ENCODE measurements around the gene PGAP1. TPM values are rescaled to one million over a fixed set of nuclear protein-coding genes. Genes with fewer than 3 reads are reported as not detected.
A peak's percentile ranks its signal among the peaks of the same experiment; 100 is the strongest.

The PGAP1 gene
- total RNA-seq: 10 to 100 TPM in 2 of 4 donors, 1 to 10 TPM in 2; 6.9 to 26.0 (median 14.0) TPM

GRCh38 chr2:196926562-196927375, at the start of gene PGAP1:
Gene PGAP1 (minus strand): TSS chr2:196926707. CDS start chr2:196926616, 91 bp downstream.
- 0 to 1% methylated on average over 59 to 62 of the region's 62 CpGs for WGBS, 2 donors

DNA sequence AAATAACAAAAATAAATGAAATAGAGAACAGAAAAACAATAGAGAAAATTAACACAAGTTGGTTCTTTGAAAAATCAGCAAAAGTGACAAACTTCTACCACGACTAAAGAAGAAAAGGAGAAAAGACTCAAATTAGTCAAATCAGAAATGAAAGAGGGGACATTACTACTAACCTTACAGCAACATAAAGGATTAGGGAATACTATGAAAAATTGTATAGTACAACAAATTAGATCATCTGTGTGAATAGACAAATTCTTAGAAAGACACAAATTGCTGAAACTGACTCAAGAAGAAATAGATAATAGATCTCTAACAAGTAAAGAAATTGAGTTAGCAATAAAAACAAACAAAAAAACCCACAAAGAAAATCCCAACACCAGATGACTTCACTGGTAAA, 48.5 kb upstream of the PGAP1 start:
- intact Hi-C loops (cut with DNase I): no loop called here
- WGBS, 2 donors: 89 to 90% methylated on average over 1 of the region's 1 CpG
- Histone ChIP-seq H3K36me3 (no peaks in the 10 kb centered on the region), H3K27ac (no peak overlapping the region), H3K27me3 (no peaks in the 10 kb centered on the region), H3K4me1 (no peaks in the 10 kb centered on the region), H3K4me3 (replicated peaks in 1 of 3) (no peak overlapping the region), H3K9me3 (no peaks in the 10 kb centered on the region)
- TF ChIP-seq, protein P1, sequence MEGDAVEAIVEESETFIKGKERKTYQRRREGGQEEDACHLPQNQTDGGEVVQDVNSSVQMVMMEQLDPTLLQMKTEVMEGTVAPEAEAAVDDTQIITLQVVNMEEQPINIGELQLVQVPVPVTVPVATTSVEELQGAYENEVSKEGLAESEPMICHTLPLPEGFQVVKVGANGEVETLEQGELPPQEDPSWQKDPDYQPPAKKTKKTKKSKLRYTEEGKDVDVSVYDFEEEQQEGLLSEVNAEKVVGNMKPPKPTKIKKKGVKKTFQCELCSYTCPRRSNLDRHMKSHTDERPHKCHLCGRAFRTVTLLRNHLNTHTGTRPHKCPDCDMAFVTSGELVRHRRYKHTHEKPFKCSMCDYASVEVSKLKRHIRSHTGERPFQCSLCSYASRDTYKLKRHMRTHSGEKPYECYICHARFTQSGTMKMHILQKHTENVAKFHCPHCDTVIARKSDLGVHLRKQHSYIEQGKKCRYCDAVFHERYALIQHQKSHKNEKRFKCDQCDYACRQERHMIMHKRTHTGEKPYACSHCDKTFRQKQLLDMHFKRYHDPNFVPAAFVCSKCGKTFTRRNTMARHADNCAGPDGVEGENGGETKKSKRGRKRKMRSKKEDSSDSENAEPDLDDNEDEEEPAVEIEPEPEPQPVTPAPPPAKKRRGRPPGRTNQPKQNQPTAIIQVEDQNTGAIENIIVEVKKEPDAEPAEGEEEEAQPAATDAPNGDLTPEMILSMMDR (IDR thresholded peaks at IDR 0.05): no peak
- TF ChIP-seq POLR2A (IDR thresholded peaks at IDR 0.05): no peak
- no peak for DNase-seq

More at GRCh38 chr2:196926562-196927375, at the start of gene PGAP1:
- H3K36me3 ChIP-seq: no peaks in the 10 kb centered on the region
- TF ChIP-seq, protein P1 (IDR thresholded peaks at IDR 0.05): peak in 1 of 6 experiments; percentile 7
- peak in 1 of 2 donors; percentile 87 for TF ChIP-seq POLR2A (IDR thresholded peaks at IDR 0.05)
- H3K4me1 ChIP-seq: peaks cover 0 to 4% of the 10 kb centered on the region in 2 donors
- DNase-seq: peak; percentile 91
- H3K4me3 ChIP-seq (replicated peaks in 1 of 3): peak within 1 kb of the TSS; percentile 65 to 95 (median 68)
- intact Hi-C loops (cut with DNase I): no loop called here
- H3K27me3 ChIP-seq: no peaks in the 10 kb centered on the region
- H3K27ac ChIP-seq: peak within 1 kb of the TSS; percentile 66 to 89 (median 87)
- H3K9me3 ChIP-seq: no peaks in the 10 kb centered on the region

- TF ChIP-seq, protein P1 (IDR thresholded peaks at IDR 0.05): no peak
- TF ChIP-seq POLR2A (IDR thresholded peaks at IDR 0.05): no peak
- intact Hi-C loops (cut with DNase I): no loop called here
- DNase-seq: no peak
- Histone ChIP-seq H3K27me3 (no peaks in the 10 kb centered on the region), H3K4me1 (no peaks in the 10 kb centered on the region), H3K27ac (no peak overlapping the region), H3K36me3 (no peaks in the 10 kb centered on the region), H3K4me3 (replicated peaks in 1 of 3) (no peak overlapping the region), H3K9me3 (no peaks in the 10 kb centered on the region)
- WGBS, 2 donors: 79 to 93% methylated on average over 3 of the region's 3 CpGs
Measured at GRCh38 chr2:196971574-196972279, 45.2 kb upstream of the PGAP1 start.

DNA sequence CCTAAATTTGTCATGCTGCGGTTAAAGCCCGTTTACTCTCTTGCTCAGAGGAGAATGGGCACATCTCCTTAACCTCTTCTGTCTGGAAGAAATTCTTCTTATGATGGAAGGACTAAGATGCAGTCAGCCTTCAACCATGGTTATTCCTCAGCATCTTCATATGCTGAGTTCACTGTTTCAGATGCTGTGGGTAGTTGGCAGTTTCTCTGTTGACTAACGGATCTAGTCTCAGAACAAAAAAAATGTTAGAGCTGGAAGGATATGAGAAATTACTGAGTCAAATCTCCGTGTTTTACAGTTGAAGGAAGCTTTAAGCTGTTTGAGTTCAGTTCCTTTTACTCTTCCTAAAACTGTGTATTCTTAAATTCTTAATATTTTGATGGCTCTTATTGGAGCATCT, 43.6 kb upstream of the PGAP1 start:
- H3K36me3 ChIP-seq: no peaks in the 10 kb centered on the region
- no peaks in the 10 kb centered on the region for H3K27me3 ChIP-seq
- no peak overlapping the region for H3K27ac ChIP-seq
- H3K4me3 ChIP-seq (replicated peaks in 1 of 3): no peak overlapping the region
- TF ChIP-seq, protein P1 (IDR thresholded peaks at IDR 0.05): no peak
- no peak for TF ChIP-seq POLR2A (IDR thresholded peaks at IDR 0.05)
- no peaks in the 10 kb centered on the region for H3K9me3 ChIP-seq
- WGBS, 2 donors: 68 to 80% methylated on average over 4 of the region's 4 CpGs
- no peaks in the 10 kb centered on the region for H3K4me1 ChIP-seq
- no peak for DNase-seq
- intact Hi-C loops (cut with DNase I): no loop called here

- H3K4me1 ChIP-seq: no peaks in the 10 kb centered on the region
- no peaks in the 10 kb centered on the region for H3K27me3 ChIP-seq
- no peak overlapping the region for H3K4me3 ChIP-seq (replicated peaks in 1 of 3)
- 96 to 98% methylated on average over 1 of the region's 1 CpG for WGBS, 2 donors
- intact Hi-C loops (cut with DNase I): no loop called here
- no peak for DNase-seq
- no peak for TF ChIP-seq POLR2A (IDR thresholded peaks at IDR 0.05)
- TF ChIP-seq, protein P1 (IDR thresholded peaks at IDR 0.05): no peak
- H3K9me3 ChIP-seq: no peaks in the 10 kb centered on the region
- no peaks in the 10 kb centered on the region for H3K36me3 ChIP-seq
- H3K27ac ChIP-seq: no peak overlapping the region
Measured at GRCh38 chr2:196968516-196968915, 42.0 kb upstream of the PGAP1 start.
